Heart right ventricle (tissue), 16 donors: ENCODE measurements around the gene BPIFB2. TPM values are rescaled to one million over a fixed set of nuclear protein-coding genes. Genes with fewer than 3 reads are reported as not detected.

ENCODE experiments used
- ATAC-seq, 8 donors: fragments of 200-7000 bp; cut with Tn5 transposase; one replicate each; pipeline ENCODE4 v1.9.1; 2020; ENCODE audit warnings: mild to moderate bottlenecking in 8 of 8, moderate library complexity in 8 of 8, moderate number of reproducible peaks in 1 of 8
- DNase-seq, 2 donors: peaks; one replicate each; pipeline ENCODE4 v3.0.0-alpha.2; 2020
- H3K27ac ChIP-seq, 10 donors: fragments of 200-600 bp; sonication (generic) in 2 of 10; one replicate each; pipeline versions ENCODE4 v1.5.0 to v1.8.0; 2020 to 2022; ENCODE audit warnings: mild to moderate bottlenecking in 3 of 10
- H3K27me3 ChIP-seq, 7 donors: fragments of 200-600 bp; one replicate each; pipeline ENCODE4 v1.8.0; 2021 to 2022; ENCODE audit warnings: mild to moderate bottlenecking in 2 of 7
- H3K36me3 ChIP-seq, 9 donors: fragments of 200-600 bp; sonication (generic) in 1 of 9; one replicate each; pipeline versions ENCODE4 v1.5.0 to v1.8.0; 2020 to 2022; ENCODE audit warnings: mild to moderate bottlenecking in 2 of 9
- H3K4me1 ChIP-seq, 9 donors: fragments of 200-600 bp; sonication (generic) in 1 of 9; one replicate each; pipeline versions ENCODE4 v1.5.0 to v1.8.0; 2020 to 2022; ENCODE audit warnings: mild to moderate bottlenecking in 4 of 9
- H3K4me3 ChIP-seq, 10 donors: fragments of 200-600 bp; sonication (generic) in 2 of 10; one replicate each; pipeline versions ENCODE4 v1.5.0 to v1.8.0; 2020 to 2022; ENCODE audit warnings: mild to moderate bottlenecking in 7 of 10, moderate library complexity in 2 of 10
- H3K9me3 ChIP-seq, 11 donors: fragments of 200-600 bp in 10 of 11; sonication (generic) in 2 of 11; one replicate each; pipeline versions ENCODE4 v1.5.0 to v1.8.0; 2013 to 2022; ENCODE audit warnings: mild to moderate bottlenecking in 2 of 11, control low read depth in 1 of 11, moderate library complexity in 1 of 11
- WGBS, 2 donors: extraction: QIAGEN DNeasy Blood & Tissue Kit; methylation state at CpG; one replicate each; pipeline ENCODE4 v1.1.7; 2013; ENCODE audit warnings: inconsistent platforms in 1 of 2; 5-methylcytosine and 5-hydroxymethylcytosine counted together
- intact Hi-C, 10 donors: fragments of 100-400 bp; cut with DNase I; formaldehyde crosslinking; loops; one replicate each; pipeline versions ENCODE4 v1.11.1 to v1.14.2; 2022
- polyA plus RNA-seq, 2 donors: library from polyadenylated mRNA; stranded (reverse); fragments of 200-250 nt; gene quantifications; one replicate each; pipeline ENCODE4 v1.2.3, GENCODE V29; 2013
- total RNA-seq, 10 donors: library from RNA; stranded (reverse); fragmentation: NEBNext Ultra II Directional in 3 of 10; extraction: Animal tissue kit (Norgen Biotek cat#: 25700) in 3 of 10; gene quantifications; one replicate each; pipeline versions ENCODE4 v1.2.1 to v1.2.4, GENCODE V29; 2021 to 2023
- TF ChIP-seq, protein P1 (sequence below), 9 donors: fragments of 200-600 bp; sonication (generic) in 2 of 9; IDR thresholded peaks; one replicate each; pipeline versions ENCODE4 v1.5.0 to v1.8.0; 2021 to 2022; ENCODE audit warnings: antibody characterized with exemption in 9 of 9, mild to moderate bottlenecking in 5 of 9, moderate library complexity in 1 of 9
- donor health status: Arrhythmogenic right ventricular cardiomyopathy.
- donor health status: ischemic (EF 13 %, LVEDD 7.1; RV severe dilation, severe dysfunction).
- donor health status: healthy with polysubstance abuse.
- donor health status: DM: no; HTN: yes; CAD: no.
- donor health status: DM: no; HTN: no; CAD: no.
- donor health status: ischemic (EF 25% LVEDD 6.9; RV normal size, moderate dysfunction).
- donor health status: ischemic (EF 25% LVEDD 5.7; RV mildly dilated, moderate dysfunction).
- donor health status: healthy.
- donor health status: DM: yes; HTN: yes; CAD: no.
- donor health status: Ischemic cardiomyopathy.
- donor health status: ischemic (EF 35%, LVEDD 5.7; RV mildly dilated, moderate dysfunction).
- donor health status: nonischemic (EF 11% LVEDD 7.7; RV severe dilation, severe dysfunction).
- donor health status: DM: yes; HTN: yes; CAD: no.
- donor health status: PGD.
- donor health status: ischemic (EF 29% LVEDD 5.4; RV normal size, mild dysfunction).
- donor health status: nonischemic (EF 23%, LVEDD 6.1; RV moderate dilation, normal function).

BPIFB2 gene
- total and polyA plus RNA-seq, 12 donors = not detected

DNA sequence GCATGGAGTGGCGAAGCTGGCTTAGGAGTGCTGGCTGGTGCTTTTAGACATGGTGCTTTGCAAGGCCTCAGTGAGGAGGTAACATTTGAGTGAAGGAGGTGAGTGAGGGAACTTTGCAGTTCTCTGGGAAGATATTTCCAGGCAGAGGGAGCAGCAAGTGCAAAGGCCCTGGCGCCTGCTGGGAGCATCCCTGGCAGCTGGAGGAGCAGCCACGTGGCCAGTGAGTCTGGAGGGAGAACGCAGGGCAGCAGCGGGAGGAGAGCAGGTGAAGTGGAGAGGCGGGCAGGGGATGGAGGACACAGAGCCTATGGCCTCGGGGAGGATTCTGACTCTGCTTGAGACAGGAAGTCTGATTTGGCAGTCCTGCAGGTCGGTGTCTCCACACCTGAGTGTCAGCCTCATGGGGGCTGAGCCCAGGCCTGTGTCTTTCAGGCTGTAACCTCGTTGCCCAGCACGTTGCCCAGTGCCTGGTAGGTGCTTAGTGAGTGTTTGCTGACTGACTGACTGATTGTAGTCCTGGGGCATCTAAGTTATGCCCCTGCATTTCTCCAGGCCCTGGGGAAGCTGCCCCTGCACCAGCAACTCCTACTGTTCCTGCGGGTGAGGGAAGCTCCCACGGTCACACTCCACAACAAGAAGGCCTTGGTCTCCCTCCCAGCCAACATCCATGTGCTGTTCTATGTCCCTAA lies 60.9 kb downstream of the BPIFB2 start:
- no peak overlapping the region for H3K27ac ChIP-seq
- H3K4me3 ChIP-seq = no peak overlapping the region
- intact Hi-C loops = no loop called here
- ATAC-seq = no peak
- TF ChIP-seq, protein P1, sequence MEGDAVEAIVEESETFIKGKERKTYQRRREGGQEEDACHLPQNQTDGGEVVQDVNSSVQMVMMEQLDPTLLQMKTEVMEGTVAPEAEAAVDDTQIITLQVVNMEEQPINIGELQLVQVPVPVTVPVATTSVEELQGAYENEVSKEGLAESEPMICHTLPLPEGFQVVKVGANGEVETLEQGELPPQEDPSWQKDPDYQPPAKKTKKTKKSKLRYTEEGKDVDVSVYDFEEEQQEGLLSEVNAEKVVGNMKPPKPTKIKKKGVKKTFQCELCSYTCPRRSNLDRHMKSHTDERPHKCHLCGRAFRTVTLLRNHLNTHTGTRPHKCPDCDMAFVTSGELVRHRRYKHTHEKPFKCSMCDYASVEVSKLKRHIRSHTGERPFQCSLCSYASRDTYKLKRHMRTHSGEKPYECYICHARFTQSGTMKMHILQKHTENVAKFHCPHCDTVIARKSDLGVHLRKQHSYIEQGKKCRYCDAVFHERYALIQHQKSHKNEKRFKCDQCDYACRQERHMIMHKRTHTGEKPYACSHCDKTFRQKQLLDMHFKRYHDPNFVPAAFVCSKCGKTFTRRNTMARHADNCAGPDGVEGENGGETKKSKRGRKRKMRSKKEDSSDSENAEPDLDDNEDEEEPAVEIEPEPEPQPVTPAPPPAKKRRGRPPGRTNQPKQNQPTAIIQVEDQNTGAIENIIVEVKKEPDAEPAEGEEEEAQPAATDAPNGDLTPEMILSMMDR (IDR thresholded peaks at IDR 0.05) = no peak
- no peak for DNase-seq
- H3K9me3 ChIP-seq = peaks cover 0 to 6% (median 0%) of the 10 kb centered on the region in 11 donors
- 75 to 81% methylated on average over 12 of the region's 12 CpGs for WGBS, 2 donors
- H3K4me1 ChIP-seq = no peaks in the 10 kb centered on the region
- peaks cover 0 to 6% (median 6%) of the 10 kb centered on the region in 7 donors for H3K27me3 ChIP-seq
- H3K36me3 ChIP-seq = no peaks in the 10 kb centered on the region

DNA sequence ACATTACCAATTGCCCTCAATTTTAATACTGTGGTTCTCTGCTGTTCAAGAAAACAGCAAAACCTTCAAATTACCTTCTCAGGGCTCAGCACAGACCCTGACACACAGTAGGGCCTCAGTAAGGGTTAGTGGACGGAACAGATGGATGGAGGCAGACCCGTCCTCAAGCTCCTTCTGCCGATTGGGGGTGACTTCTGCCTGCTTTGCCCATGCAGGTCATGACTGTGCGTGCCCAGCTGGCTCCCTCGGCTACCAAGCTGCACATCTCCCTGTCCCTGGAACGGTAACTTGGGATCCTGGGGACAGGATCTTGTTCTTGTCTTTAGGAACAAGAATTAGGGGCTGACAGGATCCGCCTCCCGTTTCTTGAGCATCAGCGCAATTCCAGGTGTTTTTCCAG lies 62.2 kb downstream of the BPIFB2 start:
- TF ChIP-seq, protein P1 (IDR thresholded peaks at IDR 0.05) = no peak
- Histone ChIP-seq H3K27ac (no peak overlapping the region), H3K4me1 (no peaks in the 10 kb centered on the region), H3K36me3 (no peaks in the 10 kb centered on the region), H3K27me3 (peaks cover 0 to 6% (median 6%) of the 10 kb centered on the region in 7 donors), H3K4me3 (no peak overlapping the region), H3K9me3 (peaks cover 0 to 6% (median 0%) of the 10 kb centered on the region in 11 donors)
- no peak for DNase-seq
- intact Hi-C loops = no loop called here
- no peak for ATAC-seq
- 79 to 87% methylated on average over 9 of the region's 9 CpGs for WGBS, 2 donors

DNA sequence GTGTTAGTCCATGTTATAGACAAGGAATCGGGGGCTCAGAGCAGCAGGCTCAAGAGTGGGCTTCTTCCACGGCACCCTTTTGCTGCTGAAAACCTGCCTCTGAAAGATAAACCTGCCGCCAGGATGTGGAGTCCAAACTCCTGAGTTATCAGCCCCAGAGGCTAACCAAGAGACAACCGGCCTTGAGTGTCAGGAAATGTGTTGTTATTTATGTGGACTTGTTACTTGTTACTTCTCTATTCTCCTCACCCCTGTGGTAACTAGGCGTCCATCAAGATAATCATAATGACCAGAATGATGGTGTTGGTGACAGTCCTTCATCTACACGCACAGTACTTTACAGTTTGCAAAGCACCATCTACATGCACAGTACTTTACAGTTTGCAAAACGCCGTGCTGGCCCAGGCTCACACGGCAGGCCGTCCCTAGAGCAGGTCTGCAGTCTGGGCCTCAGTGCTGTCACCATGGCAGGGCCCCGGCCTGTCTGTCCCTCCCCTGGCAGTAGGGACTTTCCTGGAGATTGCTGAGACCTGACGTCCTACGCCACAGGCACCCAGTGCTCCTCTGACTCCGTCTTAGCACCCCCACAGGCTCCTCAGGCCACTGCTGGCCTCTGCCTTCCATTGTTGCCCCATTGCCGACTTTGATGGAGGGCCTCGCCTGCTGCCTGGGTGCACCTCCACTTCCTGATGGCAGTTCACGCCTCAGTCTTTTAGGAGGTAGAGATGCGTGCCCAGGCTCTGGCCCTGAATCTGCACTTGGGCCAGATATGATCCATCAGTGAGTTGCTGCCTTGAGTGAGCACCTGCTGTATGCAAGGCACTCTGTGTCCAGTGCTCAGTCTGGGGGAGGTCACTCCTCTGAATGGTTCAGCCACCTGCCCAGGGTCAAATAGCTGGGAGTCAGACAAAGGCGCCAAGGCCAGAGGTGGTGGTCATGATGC lies 62.9 kb downstream of the BPIFB2 start:
- Histone ChIP-seq H3K9me3 (peaks cover 0 to 6% (median 0%) of the 10 kb centered on the region in 11 donors), H3K36me3 (no peaks in the 10 kb centered on the region), H3K27me3 (peaks cover 0 to 7% (median 6%) of the 10 kb centered on the region in 7 donors), H3K4me3 (no peak overlapping the region), H3K27ac (no peak overlapping the region), H3K4me1 (no peaks in the 10 kb centered on the region)
- intact Hi-C loops = no loop called here
- TF ChIP-seq, protein P1 (IDR thresholded peaks at IDR 0.05) = no peak
- WGBS, 2 donors = 77% methylated on average over 19 of the region's 19 CpGs
- ATAC-seq (no peak), DNase-seq (no peak)

DNA sequence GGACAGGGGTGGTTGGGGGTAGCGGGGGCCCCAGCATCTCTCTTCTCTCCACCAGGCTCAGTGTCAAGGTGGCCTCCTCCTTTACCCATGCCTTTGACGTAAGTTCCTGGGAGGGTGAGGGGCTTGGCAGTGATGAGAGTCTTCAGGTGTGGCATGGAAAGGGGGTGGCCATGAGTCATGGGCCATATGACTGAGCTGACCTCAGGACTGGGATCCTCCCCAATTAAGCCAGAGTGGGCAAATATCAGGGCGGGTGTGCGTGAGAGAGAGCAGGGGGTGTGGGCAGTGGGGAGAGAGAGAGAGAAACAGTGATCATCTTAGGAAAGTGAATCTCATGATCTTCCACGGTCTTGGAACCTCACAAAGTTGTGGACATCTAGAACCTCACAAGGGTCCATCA lies 63.7 kb downstream of the BPIFB2 start:
- H3K27ac ChIP-seq = no peak overlapping the region
- H3K27me3 ChIP-seq = peaks cover 0 to 15% (median 10%) of the 10 kb centered on the region in 7 donors
- H3K4me1 ChIP-seq = no peaks in the 10 kb centered on the region
- 90 to 93% methylated on average over 5 of the region's 5 CpGs for WGBS, 2 donors
- peaks cover 0 to 6% (median 0%) of the 10 kb centered on the region in 11 donors for H3K9me3 ChIP-seq
- intact Hi-C loops = no loop called here
- no peaks in the 10 kb centered on the region for H3K36me3 ChIP-seq
- TF ChIP-seq, protein P1 (IDR thresholded peaks at IDR 0.05) = no peak
- no peak overlapping the region for H3K4me3 ChIP-seq
- DNase-seq (no peak), ATAC-seq (no peak)
